HEK293 (cell line): ENCODE measurements around the gene RANBP3L.
A peak's percentile ranks its signal among the peaks of the same experiment; 100 is the strongest.

Source experiments
- CTCF ChIA-PET: fragments of 350-600 bp; formaldehyde crosslinking; extraction: SDS; loops from one replicate; lab custom pipeline; 2021; ENCODE audit warnings: antibody characterized with exemption; lab: Yijun Ruan, JAX
- POLR2A ChIA-PET: fragments of 300-600 bp; formaldehyde crosslinking; extraction: SDS; loops from one replicate; lab custom pipeline; 2020; ENCODE audit warnings: antibody characterized with exemption, inconsistent platforms; lab: Yijun Ruan, JAX
- H3K27ac ChIP-seq: fragments of 200-500 bp; sonication (Bioruptor generic); 2 replicates; pipeline ENCODE4 v1.5.1; 2014; ENCODE audit warnings: low read depth, low read length, control low read depth, inconsistent platforms; ENCODE audit errors: extremely low read depth
- H3K36me3 ChIP-seq, 2 experiments: fragments of 200-500 bp in 1 of 2; sonication (Bioruptor generic) in 1 of 2; 1 replicate in 1 of 2; 2 replicates in 1 of 2; pipeline ENCODE4 v1.5.1; 2014 to 2017; ENCODE audit warnings: inconsistent platforms in 2 of 2, low read length in 2 of 2; ENCODE audit not compliant: control insufficient read depth in 2 of 2, insufficient read depth in 1 of 2
- H3K4me1 ChIP-seq: fragments of 200-500 bp; sonication (Bioruptor generic); 2 replicates; pipeline ENCODE4 v1.5.1; 2014; ENCODE audit warnings: mild to moderate bottlenecking, low read length, inconsistent platforms; ENCODE audit not compliant: control insufficient read depth, insufficient read depth
- H3K4me3 ChIP-seq: 2 replicates; pipeline ENCODE4 v1.5.1; 2011; ENCODE audit warnings: low read depth, mild to moderate bottlenecking, control low read depth, low read length, moderate library complexity
- H3K9me3 ChIP-seq: fragments of 200-500 bp; sonication (Bioruptor generic); 2 replicates; pipeline ENCODE4 v1.5.1; 2014; ENCODE audit warnings: low read depth, low read length, inconsistent platforms; ENCODE audit not compliant: control insufficient read depth, insufficient read depth
- BCL6B ChIP-seq: fragments of 450-650 bp; formaldehyde crosslinking; IDR thresholded peaks from 2 replicates; pipeline ENCODE4 v1.5.1; 2017; ENCODE audit warnings: missing biosample characterization, missing genetic modification characterization
- GLIS2 ChIP-seq: fragments of 450-650 bp; formaldehyde crosslinking; IDR thresholded peaks from 2 replicates; pipeline ENCODE4 v1.5.1; 2016; ENCODE audit warnings: missing biosample characterization, missing genetic modification characterization
- HOXD13 ChIP-seq: sonication (generic); formaldehyde crosslinking; IDR thresholded peaks from 2 replicates; pipeline ENCODE4 v1.8.0; 2022; ENCODE audit warnings: missing genetic modification reagents, borderline replicate concordance
- IKZF3 ChIP-seq: fragments of 450-650 bp; IDR thresholded peaks from 2 replicates; pipeline ENCODE4 v1.5.0; 2018; ENCODE audit warnings: missing biosample characterization, mild to moderate bottlenecking, missing genetic modification characterization, moderate library complexity
- PRDM1 ChIP-seq: fragments of 450-650 bp; formaldehyde crosslinking; IDR thresholded peaks from 2 replicates; pipeline ENCODE4; 2016; ENCODE audit warnings: missing biosample characterization, missing genetic modification characterization
- PRDM6 ChIP-seq: fragments of 450-650 bp; formaldehyde crosslinking; IDR thresholded peaks from 2 replicates; pipeline ENCODE4 v1.5.1; 2017; ENCODE audit warnings: missing biosample characterization, missing genetic modification characterization
- SCRT2 ChIP-seq: fragments of 450-650 bp; formaldehyde crosslinking; IDR thresholded peaks from 2 replicates; pipeline ENCODE4 v1.5.1; 2016; ENCODE audit warnings: missing biosample characterization, missing genetic modification characterization
- ZBTB17 ChIP-seq: fragments of 450-650 bp; formaldehyde crosslinking; IDR thresholded peaks from 2 replicates; pipeline ENCODE4 v1.5.1; 2016; ENCODE audit warnings: missing biosample characterization, missing genetic modification characterization
- ZEB2 ChIP-seq: fragments of 450-650 bp; formaldehyde crosslinking; IDR thresholded peaks from 2 replicates; pipeline ENCODE4 v1.5.1; 2016; ENCODE audit warnings: missing biosample characterization, missing genetic modification characterization
- ZNF175 ChIP-seq: fragments of 450-650 bp; formaldehyde crosslinking; IDR thresholded peaks from 2 replicates; pipeline ENCODE4 v1.5.1; 2016; ENCODE audit warnings: missing biosample characterization, missing genetic modification characterization
- ZNF473 ChIP-seq: fragments of 450-650 bp; formaldehyde crosslinking; IDR thresholded peaks from 2 replicates; pipeline ENCODE4 v1.5.1; 2017; ENCODE audit warnings: missing biosample characterization, missing genetic modification characterization
- ZNF585B ChIP-seq: fragments of 450-650 bp; formaldehyde crosslinking; IDR thresholded peaks from 2 replicates; pipeline ENCODE4 v1.5.1; 2016; ENCODE audit warnings: missing biosample characterization, missing genetic modification characterization
- ZNF670 ChIP-seq: fragments of 450-650 bp; formaldehyde crosslinking; IDR thresholded peaks from 2 replicates; pipeline ENCODE4 v1.5.1; 2016; ENCODE audit warnings: missing biosample characterization, missing genetic modification characterization, low read depth
- ZNF677 ChIP-seq: fragments of 450-650 bp; IDR thresholded peaks from 2 replicates; pipeline ENCODE4 v1.5.0; 2018; ENCODE audit warnings: missing biosample characterization, mild to moderate bottlenecking, missing genetic modification characterization, moderate library complexity
- ZNF792 ChIP-seq: fragments of 450-650 bp; formaldehyde crosslinking; IDR thresholded peaks from 2 replicates; pipeline ENCODE4 v1.5.1; 2016; ENCODE audit warnings: missing biosample characterization, missing genetic modification characterization

RANBP3L gene

GRCh38 chr5:36238502-36239295, 63.0 kb downstream of the RANBP3L start:
- CTCF ChIA-PET, result interaction anchor here (0.7 to 1.8 kb wide), 7 partner anchors 22 to 106 kb away, joined by 3 to 6 read pairs (median 4); no protein-coding TSS in a partner anchor
- TF ChIP-seq PRDM6 (tag by site-specific recombination), result peak; percentile 51
- no peak for TF ChIP-seq ZNF473 (tag by site-specific recombination)
- Histone ChIP-seq H3K4me1 (peaks cover 33% of the 10 kb centered on the region), H3K36me3 (no peaks in the 10 kb centered on the region), H3K27ac (no peak overlapping the region), H3K9me3 (no peaks in the 10 kb centered on the region), H3K4me3 (no peak overlapping the region)
- POLR2A ChIA-PET, result no interaction called here

- no peak overlapping the region for H3K27ac ChIP-seq
- no peaks in the 10 kb centered on the region for H3K36me3 ChIP-seq
- TF ChIP-seq ZEB2, result no peak
- no peak for TF ChIP-seq ZNF585B (tag by site-specific recombination)
- H3K4me3 ChIP-seq, result no peak overlapping the region
- ChIA-PET CTCF (interaction anchor here (1.0 to 1.8 kb wide), 6 partner anchors 16 to 67 kb away, joined by 3 to 6 read pairs (median 4); no protein-coding TSS in a partner anchor), POLR2A (no interaction called here)
- H3K9me3 ChIP-seq, result no peaks in the 10 kb centered on the region
- peaks cover 32% of the 10 kb centered on the region for H3K4me1 ChIP-seq
These were observed 64.0 kb downstream of the RANBP3L start for GRCh38 chr5:36237751-36238150.

GRCh38 chr5:36236801-36237200, 64.9 kb downstream of the RANBP3L start:
- ChIA-PET CTCF (interaction anchor here (1.3 to 1.8 kb wide), 4 partner anchors 15 to 59 kb away, joined by 3 to 6 read pairs (median 4); no protein-coding TSS in a partner anchor), POLR2A (interaction anchor here (0.6 kb wide), 2 partner anchors 57 to 437 kb away, joined by 3 to 5 read pairs; no protein-coding TSS in a partner anchor)
- H3K27ac ChIP-seq, result no peak overlapping the region
- no peaks in the 10 kb centered on the region for H3K36me3 ChIP-seq
- no peaks in the 10 kb centered on the region for H3K9me3 ChIP-seq
- H3K4me3 ChIP-seq, result no peak overlapping the region
- no peak for TF ChIP-seq ZNF677
- no peak for TF ChIP-seq HOXD13 (CRISPR knock-in tag)
- TF ChIP-seq ZNF792 (tag by site-specific recombination), result no peak
- H3K4me1 ChIP-seq, result peaks cover 32% of the 10 kb centered on the region

GRCh38 chr5:36232533-36232932, 69.2 kb downstream of the RANBP3L start:
- ChIA-PET POLR2A (no interaction called here), CTCF (interaction anchor here (1.3 kb wide), 1 partner anchor 464 kb away, joined by 5 read pairs; no protein-coding TSS in a partner anchor)
- Histone ChIP-seq H3K4me3 (no peak overlapping the region), H3K27ac (no peak overlapping the region), H3K9me3 (no peaks in the 10 kb centered on the region), H3K4me1 (peaks cover 4% of the 10 kb centered on the region), H3K36me3 (no peaks in the 10 kb centered on the region)
- TF ChIP-seq IKZF3 (tag by site-specific recombination) (no peak), PRDM1 (tag by site-specific recombination) (peak; percentile 77), ZBTB17 (tag by site-specific recombination) (no peak)

- Histone ChIP-seq H3K4me1 (no peaks in the 10 kb centered on the region), H3K27ac (no peak overlapping the region), H3K9me3 (no peaks in the 10 kb centered on the region), H3K4me3 (no peak overlapping the region), H3K36me3 (peaks cover 5 to 11% of the 10 kb centered on the region in 2 experiments; a peak in 2 of 3 replicates)
- CTCF ChIA-PET, result interaction anchor here (1.3 to 2.7 kb wide), 2 partner anchors 11 to 20 kb away, joined by 5 to 13 read pairs; partner anchors contain the start of gene NADK2
- TF ChIP-seq ZNF670 (no peak), GLIS2 (tag by site-specific recombination) (no peak), SCRT2 (tag by site-specific recombination) (0 out of 2 replicates have a peak, but pooled peaks have one; percentile 12), PRDM1 (tag by site-specific recombination) (peak; percentile 48; the same call in 1 of the 2 replicates), BCL6B (tag by site-specific recombination) (0 out of 2 replicates have a peak, but pooled peaks have one; percentile 27), ZNF175 (tag by site-specific recombination) (no peak)
- POLR2A ChIA-PET, result interaction anchor here (3.3 kb wide), 1 partner anchor 11 kb away, joined by 8 read pairs; the partner anchor contains the start of gene NADK2
These were observed 71.4 kb downstream of the RANBP3L start for GRCh38 chr5:36230151-36230790.
